Caco-2 (cell line): ENCODE data around the gene GNG10. TPM values are rescaled to one million over a fixed set of nuclear protein-coding genes. Genes with fewer than 3 reads are reported as not detected.

ENCODE experiments used
- BruUV-seq: library from RNA; stranded (reverse); fragments of 400-500 nt; replicated peaks from 2 replicates; lab custom pipeline; 2021; lab: Mats Ljungman, UMichigan
- CTCF ChIA-PET: fragments of 300-600 bp; sonication (Branson Sonifier 250); formaldehyde crosslinking; loops from one replicate; lab custom pipeline; 2022; ENCODE audit warnings: antibody characterized with exemption; lab: Charles Lee
- POLR2A ChIA-PET: fragments of 300-600 bp; sonication (Branson Sonifier 250); formaldehyde crosslinking; loops from one replicate; lab custom pipeline; 2022; ENCODE audit warnings: antibody characterized with exemption; lab: Charles Lee
- DNase-seq, 2 experiments: peaks; one replicate each; pipeline versions ENCODE4 v3.0.0 to v3.0.0-alpha.2; 2020 to 2022
- H3K27me3 ChIP-seq: replicated peaks from 2 replicates; pipeline ENCODE4 v1.6.0; 2011; ENCODE audit warnings: low read length; ENCODE audit not compliant: control insufficient read depth, insufficient read depth
- H3K36me3 ChIP-seq: 2 replicates; pipeline ENCODE4 v1.5.1; 2011; ENCODE audit warnings: low read length; ENCODE audit not compliant: control insufficient read depth, insufficient read depth
- H3K4me1 ChIP-seq: fragments of 250-450 bp; sonication (Bioruptor Pico); 2 replicates; pipeline ENCODE4 v1.5.1; 2020; ENCODE audit warnings: mild to moderate bottlenecking
- H3K4me3 ChIP-seq: 2 replicates; pipeline ENCODE4 v1.5.1; 2011; ENCODE audit warnings: low read depth, mild to moderate bottlenecking, control low read depth, low read length
- H3K9me3 ChIP-seq: fragments of 250-450 bp; sonication (Bioruptor Pico); 2 replicates; pipeline ENCODE4 v1.5.1; 2020; ENCODE audit warnings: mild to moderate bottlenecking, moderate library complexity
- H3K27ac Mint-ChIP-seq: one replicate; pipeline ENCODE4 v1.8.0; 2022; ENCODE audit warnings: mixed read lengths; ENCODE audit not compliant: unreplicated experiment
- H3K27me3 Mint-ChIP-seq: one replicate; pipeline ENCODE4 v1.8.0; 2022; ENCODE audit warnings: mixed read lengths; ENCODE audit not compliant: insufficient read depth, unreplicated experiment
- H3K36me3 Mint-ChIP-seq: one replicate; pipeline ENCODE4 v1.8.0; 2022; ENCODE audit warnings: mild to moderate bottlenecking, mixed read lengths; ENCODE audit not compliant: insufficient read depth, unreplicated experiment
- H3K4me1 Mint-ChIP-seq: one replicate; pipeline ENCODE4 v1.8.0; 2022; ENCODE audit warnings: low read depth, mixed read lengths; ENCODE audit not compliant: unreplicated experiment
- H3K4me3 Mint-ChIP-seq: one replicate; pipeline ENCODE4 v1.8.0; 2022; ENCODE audit warnings: mild to moderate bottlenecking, moderate library complexity, mixed read lengths; ENCODE audit not compliant: unreplicated experiment
- H3K9me3 Mint-ChIP-seq: one replicate; pipeline ENCODE4 v1.8.0; 2022; ENCODE audit warnings: mixed read lengths; ENCODE audit not compliant: unreplicated experiment
- CTCF ChIP-seq, 2 experiments: fragments of 200-600 bp in 1 of 2; IDR thresholded peaks; 1 replicate in 1 of 2; 2 replicates in 1 of 2; pipeline versions ENCODE4 v1.5.1 to v1.8.0; 2011 to 2022; ENCODE audit warnings: antibody characterized with exemption in 1 of 2, control low read depth in 1 of 2, inconsistent platforms in 1 of 2, low read depth in 1 of 2, low read length in 1 of 2, mild to moderate bottlenecking in 1 of 2, moderate library complexity in 1 of 2; ENCODE audit not compliant: insufficient read depth in 1 of 2, severe bottlenecking in 1 of 2, unreplicated experiment in 1 of 2
- intact Hi-C: fragments of 100-400 bp; cut with micrococcal nuclease; formaldehyde crosslinking; loops from one replicate; pipeline ENCODE4 v1.10.0; 2022; ENCODE audit not compliant: unreplicated experiment
- total RNA-seq: library from RNA; stranded (reverse); gene quantifications from 2 replicates; pipeline ENCODE4 v1.2.3, GENCODE V29; 2022

GNG10 gene
- total RNA-seq, 1 experiment from 2014 or later: 54.0 TPM

GRCh38 chr9:111648066-111648465 is 13.3 kb upstream of the GNG10 start:
- BruUV-seq: no TSS peak
- CTCF ChIA-PET: no interaction called here
- H3K4me1 Mint-ChIP-seq: peaks cover 16% of the 10 kb centered on the region
- H3K27me3 Mint-ChIP-seq: no peaks in the 10 kb centered on the region
- POLR2A ChIA-PET: no interaction called here
- no peaks in the 10 kb centered on the region for H3K27me3 ChIP-seq
- H3K4me1 ChIP-seq: peaks cover 30% of the 10 kb centered on the region
- no peak for TF ChIP-seq CTCF (IDR thresholded peaks at IDR 0.05; ENCODE audit: insufficient read depth in 1 of 2, low read depth in 1 of 2, low read length in 1 of 2, severe bottlenecking in 1 of 2, unreplicated experiment in 1 of 2)
- no peak overlapping the region for H3K4me3 ChIP-seq
- H3K4me3 Mint-ChIP-seq: no peak overlapping the region
- intact Hi-C loops: no loop called here
- DNase-seq: no peak
- H3K9me3 ChIP-seq: no peaks in the 10 kb centered on the region
- no peaks in the 10 kb centered on the region for H3K9me3 Mint-ChIP-seq
- H3K27ac Mint-ChIP-seq: no peak overlapping the region
- no peaks in the 10 kb centered on the region; the same call in 1 of the 2 replicates for H3K36me3 ChIP-seq
- H3K36me3 Mint-ChIP-seq: peaks cover 40% of the 10 kb centered on the region

- ChIA-PET CTCF (interaction anchor here (0.6 kb wide), 1 partner anchor 18 kb away, joined by 3 read pairs; no protein-coding TSS in a partner anchor), POLR2A (no interaction called here)
- Mint-ChIP-seq H3K4me3 (no peak overlapping the region), H3K27ac (no peak overlapping the region), H3K9me3 (no peaks in the 10 kb centered on the region), H3K4me1 (peaks cover 8% of the 10 kb centered on the region), H3K36me3 (peaks cover 44% of the 10 kb centered on the region), H3K27me3 (no peaks in the 10 kb centered on the region)
- Histone ChIP-seq H3K4me3 (no peak overlapping the region), H3K36me3 (no peaks in the 10 kb centered on the region; the same call in 1 of the 2 replicates), H3K9me3 (no peaks in the 10 kb centered on the region), H3K4me1 (peaks cover 21% of the 10 kb centered on the region), H3K27me3 (no peaks in the 10 kb centered on the region)
- BruUV-seq: no TSS peak
- intact Hi-C loops: no loop called here
- DNase-seq: no peak
- no peak for TF ChIP-seq CTCF (IDR thresholded peaks at IDR 0.05; ENCODE audit: insufficient read depth in 1 of 2, low read depth in 1 of 2, low read length in 1 of 2, severe bottlenecking in 1 of 2, unreplicated experiment in 1 of 2)
These were observed 12.4 kb upstream of the GNG10 start for GRCh38 chr9:111649016-111649415.

- no peak overlapping the region for H3K4me3 ChIP-seq
- no peak for TF ChIP-seq CTCF (IDR thresholded peaks at IDR 0.05; ENCODE audit: insufficient read depth in 1 of 2, low read depth in 1 of 2, low read length in 1 of 2, severe bottlenecking in 1 of 2, unreplicated experiment in 1 of 2)
- peaks cover 25% of the 10 kb centered on the region for H3K36me3 Mint-ChIP-seq
- BruUV-seq: no TSS peak
- no peak for DNase-seq
- H3K4me3 Mint-ChIP-seq: no peak overlapping the region
- ChIA-PET CTCF (no interaction called here), POLR2A (no interaction called here)
- H3K27me3 ChIP-seq: no peaks in the 10 kb centered on the region
- no peaks in the 10 kb centered on the region for H3K4me1 ChIP-seq
- H3K27me3 Mint-ChIP-seq: no peaks in the 10 kb centered on the region
- H3K9me3 ChIP-seq: no peaks in the 10 kb centered on the region
- peaks cover 2% of the 10 kb centered on the region for H3K4me1 Mint-ChIP-seq
- H3K9me3 Mint-ChIP-seq: no peaks in the 10 kb centered on the region
- no peak overlapping the region for H3K27ac Mint-ChIP-seq
- intact Hi-C loops: no loop called here
- no peaks in the 10 kb centered on the region for H3K36me3 ChIP-seq
These were observed 4.4 kb upstream of the GNG10 start for GRCh38 chr9:111657051-111657450.
